Measurements from ENCODE around the gene STX8.

STX8 gene

GRCh38 chr17:9283909-9284308, 291.7 kb downstream of the STX8 start:
- TF ChIP-seq CTCF (conservative IDR thresholded peaks at IDR 0.05; ENCODE audit: low read length): no peak
- DNase-seq (ENCODE audit: low read depth): no peak
- H3K4me3 ChIP-seq (ENCODE audit: low read length): no peak overlapping the region

GRCh38 chr17:9279893-9280292, 295.7 kb downstream of the STX8 start:
- no peak overlapping the region for H3K4me3 ChIP-seq (ENCODE audit: low read length)
- no peak for TF ChIP-seq CTCF (conservative IDR thresholded peaks at IDR 0.05; ENCODE audit: low read length)
- DNase-seq (ENCODE audit: low read depth): no peak

- no peak overlapping the region for H3K4me3 ChIP-seq (ENCODE audit: low read length)
- no peak for DNase-seq (ENCODE audit: low read depth)
- no peak for TF ChIP-seq CTCF (conservative IDR thresholded peaks at IDR 0.05; ENCODE audit: low read length)
These were observed 300.6 kb downstream of the STX8 start for GRCh38 chr17:9274973-9275372.

- peak overlapping the region; percentile 52 for H3K4me3 ChIP-seq (ENCODE audit: low read length)
- peak; percentile 84 for DNase-seq (ENCODE audit: low read depth)
- TF ChIP-seq CTCF (conservative IDR thresholded peaks at IDR 0.05; ENCODE audit: low read length): no peak
These were observed 301.9 kb downstream of the STX8 start for GRCh38 chr17:9273428-9274391.

- H3K4me3 ChIP-seq (ENCODE audit: low read length): peak overlapping the region; percentile 52
- peak; percentile 88 for DNase-seq (ENCODE audit: low read depth)
- no peak for TF ChIP-seq CTCF (conservative IDR thresholded peaks at IDR 0.05; ENCODE audit: low read length)
These were observed 303.0 kb downstream of the STX8 start for GRCh38 chr17:9272501-9273200.

GRCh38 chr17:9271989-9272388, 303.6 kb downstream of the STX8 start:
- DNase-seq (ENCODE audit: low read depth): no peak
- no peak for TF ChIP-seq CTCF (conservative IDR thresholded peaks at IDR 0.05; ENCODE audit: low read length)
- peak overlapping the region; percentile 52 for H3K4me3 ChIP-seq (ENCODE audit: low read length)
